DOHH2 (cell line): ENCODE results near the gene USHBP1.

Source experiments
- EZH2phosphoT487 ChIP-seq: fragments of 200-600 bp; sonication (generic); IDR thresholded peaks from 2 replicates; pipeline ENCODE4 v1.6.1; 2017; ENCODE audit warnings: borderline replicate concordance, mild to moderate bottlenecking, antibody characterized with exemption, low read length, moderate library complexity, mixed read lengths
- TF ChIP-seq, protein P1 (sequence below): fragments of 200-600 bp; sonication (generic); IDR thresholded peaks from one replicate; pipeline ENCODE4 v1.5.1; 2014; ENCODE audit warnings: antibody characterized with exemption, mild to moderate bottlenecking, low read depth, low read length; ENCODE audit not compliant: poor library complexity, severe bottlenecking

DNA sequence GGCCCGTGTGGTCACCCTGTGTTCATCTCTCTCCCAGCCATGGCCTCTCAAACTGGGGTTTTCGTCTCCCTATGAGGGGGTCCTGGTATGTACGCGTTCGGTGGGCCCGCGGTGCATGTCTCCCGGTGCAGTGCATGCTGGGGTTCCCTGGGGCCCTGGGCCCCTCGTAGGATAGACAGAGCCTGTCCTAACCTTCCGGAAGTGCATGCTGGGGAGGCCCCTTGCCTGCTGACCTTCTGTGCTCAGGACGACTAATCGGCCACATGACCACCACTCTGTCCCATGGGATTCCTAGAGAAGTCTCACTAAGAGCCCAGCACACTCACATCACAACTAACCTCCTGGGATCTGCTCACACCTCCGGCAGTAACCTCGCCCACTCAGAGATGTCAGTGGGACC, 54.2 kb downstream of the USHBP1 start:
- TF ChIP-seq, protein P1, sequence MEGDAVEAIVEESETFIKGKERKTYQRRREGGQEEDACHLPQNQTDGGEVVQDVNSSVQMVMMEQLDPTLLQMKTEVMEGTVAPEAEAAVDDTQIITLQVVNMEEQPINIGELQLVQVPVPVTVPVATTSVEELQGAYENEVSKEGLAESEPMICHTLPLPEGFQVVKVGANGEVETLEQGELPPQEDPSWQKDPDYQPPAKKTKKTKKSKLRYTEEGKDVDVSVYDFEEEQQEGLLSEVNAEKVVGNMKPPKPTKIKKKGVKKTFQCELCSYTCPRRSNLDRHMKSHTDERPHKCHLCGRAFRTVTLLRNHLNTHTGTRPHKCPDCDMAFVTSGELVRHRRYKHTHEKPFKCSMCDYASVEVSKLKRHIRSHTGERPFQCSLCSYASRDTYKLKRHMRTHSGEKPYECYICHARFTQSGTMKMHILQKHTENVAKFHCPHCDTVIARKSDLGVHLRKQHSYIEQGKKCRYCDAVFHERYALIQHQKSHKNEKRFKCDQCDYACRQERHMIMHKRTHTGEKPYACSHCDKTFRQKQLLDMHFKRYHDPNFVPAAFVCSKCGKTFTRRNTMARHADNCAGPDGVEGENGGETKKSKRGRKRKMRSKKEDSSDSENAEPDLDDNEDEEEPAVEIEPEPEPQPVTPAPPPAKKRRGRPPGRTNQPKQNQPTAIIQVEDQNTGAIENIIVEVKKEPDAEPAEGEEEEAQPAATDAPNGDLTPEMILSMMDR = no peak
- TF ChIP-seq EZH2phosphoT487 = no peak
